CD4-positive, alpha-beta T cell (primary cell): ENCODE data around the gene NOSTRIN. TPM values are rescaled to one million over a fixed set of nuclear protein-coding genes. Genes with fewer than 3 reads are reported as not detected.

Experiments
- ATAC-seq: fragments of 200-7000 bp; cut with Tn5 transposase; one replicate; pipeline ENCODE4 v1.10.0; 2022; ENCODE audit warnings: mild to moderate bottlenecking; ENCODE audit not compliant: poor library complexity
- CTCF ChIA-PET: fragments of 350-600 bp; sonication (Branson Sonifier 250); formaldehyde crosslinking; loops from one replicate; lab custom pipeline; 2021; ENCODE audit warnings: antibody characterized with exemption, inconsistent platforms; lab: Charles Lee
- POLR2A ChIA-PET: fragments of 350-600 bp; sonication (Branson Sonifier 250); formaldehyde crosslinking; loops from one replicate; lab custom pipeline; 2021; ENCODE audit warnings: antibody characterized with exemption, inconsistent platforms; lab: Charles Lee
- DNase-seq, 14 experiments: peaks; one replicate each; pipeline ENCODE4 v3.0.0-alpha.2; 2013 to 2020; ENCODE audit warnings: mixed read lengths in 2 of 14
- H3K27ac ChIP-seq, 2 donors: one replicate each; pipeline versions ENCODE4 v1.5.1 to v1.7.0; 2013; ENCODE audit warnings: low read length in 2 of 2, low read depth in 1 of 2, mild to moderate bottlenecking in 1 of 2
- H3K27me3 ChIP-seq, 2 experiments: 1 replicate in 1 of 2; 2 replicates in 1 of 2; pipeline versions ENCODE4 v1.6.1 to v1.7.0; 2013; ENCODE audit warnings: low read length in 2 of 2, control low read depth in 1 of 2, mild to moderate bottlenecking in 1 of 2, moderate library complexity in 1 of 2; ENCODE audit not compliant: insufficient read depth in 2 of 2, control insufficient read depth in 1 of 2
- H3K36me3 ChIP-seq: one replicate; pipeline ENCODE4 v1.6.1; 2013; ENCODE audit warnings: low read length, control low read depth; ENCODE audit not compliant: insufficient read depth
- H3K4me1 ChIP-seq: one replicate; pipeline ENCODE4 v1.6.1; 2013; ENCODE audit warnings: low read length, control low read depth; ENCODE audit not compliant: insufficient read depth
- H3K4me3 ChIP-seq: one replicate; pipeline ENCODE4 v1.5.1; 2013; ENCODE audit warnings: mild to moderate bottlenecking, low read length, moderate library complexity
- H3K9me3 ChIP-seq, 2 experiments: 1 replicate in 1 of 2; 2 replicates in 1 of 2; pipeline versions ENCODE4 v1.6.1 to v1.7.0; 2013; ENCODE audit warnings: low read length in 2 of 2, mild to moderate bottlenecking in 2 of 2, control low read depth in 1 of 2, moderate library complexity in 1 of 2; ENCODE audit not compliant: control insufficient read depth in 1 of 2, insufficient read depth in 1 of 2
- H3K27ac Mint-ChIP-seq: one replicate; pipeline ENCODE4 v1.8.0; 2020; ENCODE audit warnings: mixed read lengths
- H3K27me3 Mint-ChIP-seq: one replicate; pipeline ENCODE4 v1.8.0; 2021; ENCODE audit warnings: mixed read lengths
- H3K36me3 Mint-ChIP-seq: one replicate; pipeline ENCODE4 v1.8.0; 2021; ENCODE audit warnings: low read depth, mixed read lengths
- H3K4me1 Mint-ChIP-seq: one replicate; pipeline ENCODE4 v1.8.0; 2021; ENCODE audit warnings: low read depth, mixed read lengths
- H3K4me3 Mint-ChIP-seq: one replicate; pipeline ENCODE4 v1.8.0; 2020; ENCODE audit warnings: mild to moderate bottlenecking, mixed read lengths
- H3K9me3 Mint-ChIP-seq: one replicate; pipeline ENCODE4 v1.8.0; 2020; ENCODE audit warnings: mixed read lengths
- CTCF ChIP-seq: fragments of 200-600 bp; IDR thresholded peaks from one replicate; pipeline ENCODE4 v1.8.0; 2022; ENCODE audit warnings: antibody characterized with exemption, mild to moderate bottlenecking
- intact Hi-C, 2 experiments: fragments of 100-400 bp; cut with DNase I in 1 of 2; cut with micrococcal nuclease in 1 of 2; formaldehyde crosslinking; loops; one replicate each; pipeline versions ENCODE4 v1.15.1 to v1.9.0; 2023 to 2025; cut with DNase I, micrococcal nuclease
- total RNA-seq, 174 experiments: library from RNA in 2 of 174; stranded (reverse) in 2 of 174; gene quantifications; one replicate each; pipeline ENCODE4 v1.2.3 and lab custom pipeline; 2021 to 2026

NOSTRIN gene
- total RNA-seq, 2 experiments from 2014 or later = 0.92 to 1.0 TPM

- H3K9me3 Mint-ChIP-seq = no peaks in the 10 kb centered on the region
- ChIA-PET CTCF (no interaction called here), POLR2A (no interaction called here)
These were observed 101.9 kb downstream of the NOSTRIN start for GRCh38 chr2:168904358-168904757.

GRCh38 chr2:168907940-168908662 lies 105.7 kb downstream of the NOSTRIN start:
- no peak overlapping the region for H3K4me3 Mint-ChIP-seq
- no peak overlapping the region for H3K27ac Mint-ChIP-seq
- ChIA-PET CTCF (no interaction called here), POLR2A (no interaction called here)
- no peaks in the 10 kb centered on the region for H3K9me3 ChIP-seq
- H3K4me3 ChIP-seq = no peak overlapping the region
- H3K27me3 ChIP-seq = peaks cover 0 to 15% of the 10 kb centered on the region in 2 experiments
- peaks cover 8% of the 10 kb centered on the region for H3K4me1 Mint-ChIP-seq
- no peaks in the 10 kb centered on the region for H3K36me3 ChIP-seq
- DNase-seq = no peak
- ATAC-seq = no peak
- H3K27ac ChIP-seq = no peak overlapping the region
- no peaks in the 10 kb centered on the region for H3K36me3 Mint-ChIP-seq
- no peaks in the 10 kb centered on the region for H3K9me3 Mint-ChIP-seq
- TF ChIP-seq CTCF = no peak
- intact Hi-C loops = no loop called here
- H3K27me3 Mint-ChIP-seq = peaks cover 42% of the 10 kb centered on the region
- peaks cover 4% of the 10 kb centered on the region for H3K4me1 ChIP-seq

More at GRCh38 chr2:168904358-168904757, 101.9 kb downstream of the NOSTRIN start:
- no peak overlapping the region for H3K4me3 ChIP-seq
- H3K27ac ChIP-seq = no peak overlapping the region
- no peak for DNase-seq
- H3K4me1 ChIP-seq = no peaks in the 10 kb centered on the region
- H3K36me3 Mint-ChIP-seq = no peaks in the 10 kb centered on the region
- H3K4me1 Mint-ChIP-seq = no peaks in the 10 kb centered on the region
- H3K27me3 Mint-ChIP-seq = peaks cover 17% of the 10 kb centered on the region
- no peaks in the 10 kb centered on the region for H3K9me3 ChIP-seq
- H3K4me3 Mint-ChIP-seq = no peak overlapping the region
- intact Hi-C loops = no loop called here
- ATAC-seq = no peak
- TF ChIP-seq CTCF = no peak
- H3K27ac Mint-ChIP-seq = no peak overlapping the region
- H3K27me3 ChIP-seq = peaks cover 0 to 12% of the 10 kb centered on the region in 2 experiments
- H3K36me3 ChIP-seq = no peaks in the 10 kb centered on the region

GRCh38 chr2:168910330-168910729 lies 107.9 kb downstream of the NOSTRIN start:
- peaks cover 5 to 8% of the 10 kb centered on the region in 2 experiments for H3K27me3 ChIP-seq
- peaks cover 47% of the 10 kb centered on the region for H3K27me3 Mint-ChIP-seq
- peaks cover 0 to under 1% of the 10 kb centered on the region in 2 experiments for H3K9me3 ChIP-seq
- DNase-seq (no peak), ATAC-seq (no peak)
- H3K9me3 Mint-ChIP-seq = no peaks in the 10 kb centered on the region
- H3K4me3 ChIP-seq = no peak overlapping the region
- H3K4me3 Mint-ChIP-seq = no peak overlapping the region
- peaks cover 8% of the 10 kb centered on the region for H3K4me1 Mint-ChIP-seq
- intact Hi-C loops = loop anchor here in 1 of 2 experiments (10.0 kb wide), 2 partner anchors 146 to 206 kb away; no protein-coding TSS in a partner anchor
- no peak overlapping the region for H3K27ac ChIP-seq
- ChIA-PET POLR2A (interaction anchor here (0.7 kb wide), 1 partner anchor 9 kb away, joined by 3 read pairs; the partner anchor contains the start of gene G6PC2), CTCF (no interaction called here)
- H3K4me1 ChIP-seq = peaks cover 4% of the 10 kb centered on the region
- no peak overlapping the region for H3K27ac Mint-ChIP-seq
- no peaks in the 10 kb centered on the region for H3K36me3 Mint-ChIP-seq
- TF ChIP-seq CTCF = no peak
- H3K36me3 ChIP-seq = no peaks in the 10 kb centered on the region
